HG02759 (cell line): Measurements from ENCODE around the gene KDM2A.

Source experiments
- ATAC-seq: cut with Tn5 transposase; IDR thresholded peaks from one replicate; pipeline ENCODE4 v1.9.1; 2021; ENCODE audit warnings: mild to moderate bottlenecking, moderate library complexity; ENCODE audit not compliant: unreplicated experiment

KDM2A gene

GRCh38 chr11:67300256-67300755 lies 181.2 kb downstream of the KDM2A start:
- no peak for ATAC-seq

- ATAC-seq, result no peak
Observed at GRCh38 chr11:67300756-67301312, 181.8 kb downstream of the KDM2A start.

- no peak for ATAC-seq
Observed at GRCh38 chr11:67301313-67301921, 182.4 kb downstream of the KDM2A start.

DNA sequence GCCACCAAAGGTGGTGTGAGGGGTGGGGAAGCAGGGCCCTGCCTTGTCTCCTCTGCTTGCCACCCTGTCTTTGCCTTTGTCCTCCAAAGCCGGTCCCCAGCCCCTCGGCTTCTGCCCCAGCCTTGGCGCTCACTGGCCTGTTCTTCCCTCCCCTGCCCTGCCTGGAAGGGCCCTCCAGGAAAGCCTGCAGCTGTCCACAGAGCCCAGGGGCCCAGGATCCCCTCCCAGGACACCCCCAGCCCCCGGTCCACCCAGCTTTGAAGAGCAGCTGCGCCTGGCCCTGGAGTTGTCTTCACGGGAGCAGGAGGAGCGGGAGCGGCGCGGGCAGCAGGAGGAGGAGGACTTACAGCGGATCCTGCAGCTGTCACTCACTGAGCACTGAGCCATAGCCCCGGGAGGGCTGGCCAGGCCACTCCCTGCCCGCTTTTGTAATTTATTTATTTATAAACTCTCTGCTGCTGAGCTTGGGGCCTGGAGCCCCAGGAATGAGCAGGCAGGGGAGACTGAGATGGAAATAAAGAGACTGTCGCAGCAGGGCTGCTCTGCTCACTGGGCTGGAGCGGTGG lies 183.0 kb downstream of the KDM2A start:
- ATAC-seq, result no peak

DNA sequence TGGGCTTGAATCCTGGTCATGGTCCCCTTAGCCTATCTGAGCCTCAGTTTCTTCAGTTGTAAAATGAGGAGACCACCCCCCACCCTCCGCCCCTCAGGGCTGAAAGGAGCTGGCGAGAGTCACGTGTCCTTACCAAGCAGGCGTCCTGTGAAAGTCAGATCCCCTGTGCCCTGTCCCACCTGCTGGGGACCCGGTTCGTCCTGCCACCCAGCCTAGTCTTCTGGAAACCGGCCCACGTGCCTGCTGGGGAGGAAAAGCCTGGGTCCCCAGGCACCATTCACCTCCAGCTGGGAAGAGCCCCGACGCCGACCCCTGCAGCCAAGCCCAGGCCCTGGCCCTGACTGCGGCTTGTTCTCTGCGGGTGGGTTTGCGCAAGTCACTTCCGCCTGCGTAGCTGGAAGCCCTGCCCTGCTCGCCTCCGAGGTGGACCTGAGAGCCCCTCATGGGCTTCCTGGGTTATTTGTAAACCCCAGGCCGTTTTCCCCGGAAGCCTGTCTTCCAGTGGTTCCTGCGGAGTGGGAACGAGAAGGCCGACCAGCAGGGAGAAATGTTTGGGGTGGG lies 183.6 kb downstream of the KDM2A start:
- ATAC-seq, result no peak

DNA sequence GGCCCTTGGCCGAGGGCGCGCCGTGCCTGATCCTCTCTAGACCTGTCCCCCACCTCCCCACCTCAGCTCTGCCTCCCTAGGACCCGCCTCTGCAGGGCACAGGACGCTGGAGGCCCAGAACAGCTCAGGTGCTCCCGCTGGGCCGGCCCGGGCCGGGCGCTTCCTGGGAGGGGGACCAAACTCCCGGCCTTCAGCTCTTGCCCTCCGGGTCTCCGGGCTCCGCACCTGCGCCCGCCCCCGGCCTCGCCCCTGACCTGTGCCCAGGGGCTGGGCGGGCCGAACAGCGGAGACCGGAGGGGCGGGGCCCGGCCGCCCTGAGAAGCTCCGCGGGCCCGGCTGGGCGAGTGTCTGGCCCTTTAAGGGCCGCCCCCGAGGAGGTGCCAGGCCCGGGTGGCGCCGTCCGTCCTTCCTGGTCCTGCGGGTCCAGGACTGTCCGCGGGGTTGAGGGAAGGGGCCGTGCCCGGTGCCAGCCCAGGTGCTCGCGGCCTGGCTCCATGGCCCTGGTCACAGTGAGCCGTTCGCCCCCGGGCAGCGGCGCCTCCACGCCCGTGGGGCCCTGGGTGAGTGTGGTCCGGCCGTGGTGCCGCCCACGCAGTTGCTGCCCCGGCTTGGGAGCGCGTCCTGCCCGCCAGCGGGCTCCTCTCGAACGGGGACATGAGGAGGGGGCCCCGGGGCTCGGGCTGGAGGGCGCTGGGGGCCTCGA lies 184.2 kb downstream of the KDM2A start, which contains the start of gene SSH3:
SSH3 (plus strand) TSS at position 399 of the 703 bp plus-strand sequence; CDS start at position 495, 96 bp downstream.
- ATAC-seq, result no peak

GRCh38 chr11:67303835-67304411 lies 184.9 kb downstream of the KDM2A start:
- no peak for ATAC-seq

DNA sequence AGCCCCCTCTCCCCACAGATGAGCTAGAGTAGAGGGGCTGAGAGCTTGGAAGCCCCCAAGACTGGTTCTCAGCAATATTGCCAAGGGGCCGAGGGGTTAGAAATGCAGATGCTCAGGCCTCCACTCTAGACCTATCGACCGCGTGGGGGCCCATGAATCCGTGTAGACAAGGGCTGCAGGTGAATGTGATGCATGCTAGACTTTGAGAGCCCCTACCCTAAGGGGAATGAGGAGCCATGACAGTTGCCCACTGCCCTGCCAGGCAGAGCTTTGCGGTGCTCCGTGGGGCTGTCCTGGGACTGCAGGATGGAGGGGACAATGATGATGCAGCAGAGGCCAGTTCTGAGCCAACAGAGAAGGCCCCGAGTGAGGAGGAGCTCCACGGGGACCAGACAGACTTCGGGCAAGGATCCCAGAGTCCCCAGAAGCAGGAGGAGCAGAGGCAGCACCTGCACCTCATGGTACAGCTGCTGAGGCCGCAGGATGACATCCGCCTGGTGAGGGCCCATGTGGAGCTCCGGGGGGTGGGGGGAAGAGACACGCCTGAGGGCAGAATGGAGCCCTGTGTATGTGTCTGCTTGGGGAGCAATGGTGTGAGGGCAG lies 185.5 kb downstream of the KDM2A start:
- no peak for ATAC-seq

GRCh38 chr11:67306769-67307544 lies 187.9 kb downstream of the KDM2A start:
- no peak for ATAC-seq

- no peak for ATAC-seq
Observed at GRCh38 chr11:67307545-67308001, 188.5 kb downstream of the KDM2A start.
